K562 (cell line): ENCODE data around the gene CARD9. TPM values are rescaled to one million over a fixed set of nuclear protein-coding genes. Genes with fewer than 3 reads are reported as not detected.

Source experiments
- AFF1 ChIP-seq, 2 experiments: fragments of 450-650 bp; IDR thresholded peaks; 2 replicates each; pipeline ENCODE4 v1.6.1; 2018; ENCODE audit warnings: mild to moderate bottlenecking in 2 of 2, low read depth in 1 of 2; ENCODE audit not compliant: partially characterized antibody in 2 of 2
- CCNT2 ChIP-seq: IDR thresholded peaks from 2 replicates; pipeline ENCODE4 v1.6.1; 2011; ENCODE audit warnings: borderline replicate concordance, low read depth, mild to moderate bottlenecking, moderate library complexity, mixed read lengths, low read length; ENCODE audit not compliant: insufficient read length; ENCODE audit errors: extremely low read depth
- DEAF1 ChIP-seq: fragments of 450-650 bp; formaldehyde crosslinking; IDR thresholded peaks from 2 replicates; pipeline ENCODE4 v1.4.0; 2020; ENCODE audit warnings: mild to moderate bottlenecking, moderate library complexity
- FIP1L1 ChIP-seq: fragments of 200-400 bp; formaldehyde crosslinking; IDR thresholded peaks from 2 replicates; pipeline ENCODE4 v1.6.1; 2018; ENCODE audit warnings: mild to moderate bottlenecking, low read depth, low read length; ENCODE audit not compliant: poor library complexity, severe bottlenecking
- L3MBTL2 ChIP-seq: fragments of 450-650 bp; IDR thresholded peaks from 2 replicates; pipeline ENCODE4 v1.6.1; 2016; ENCODE audit warnings: mild to moderate bottlenecking, moderate library complexity
- MXI1 ChIP-seq: IDR thresholded peaks from 2 replicates; pipeline ENCODE4 v1.6.1; 2011; ENCODE audit warnings: low read depth, mild to moderate bottlenecking, improper control_type of control experiment, low read length
- NONO ChIP-seq, 2 experiments: fragments of 200-400 bp in 1 of 2; fragments of 450-650 bp in 1 of 2; formaldehyde crosslinking in 1 of 2; IDR thresholded peaks; 2 replicates each; pipeline ENCODE4 v1.6.1; 2017; ENCODE audit warnings: low read depth in 2 of 2, mild to moderate bottlenecking in 2 of 2, moderate library complexity in 2 of 2, low read length in 1 of 2
- PREB ChIP-seq: sonication (generic); formaldehyde crosslinking; IDR thresholded peaks from 2 replicates; pipeline ENCODE4 v1.8.1; 2023; ENCODE audit warnings: mild to moderate bottlenecking, missing genetic modification reagents
- RBFOX2 ChIP-seq: fragments of 200-400 bp; formaldehyde crosslinking; IDR thresholded peaks from 2 replicates; pipeline ENCODE4 v1.6.1; 2017; ENCODE audit warnings: low read depth, mild to moderate bottlenecking, low read length, moderate library complexity
- RBM17 ChIP-seq: fragments of 200-400 bp; formaldehyde crosslinking; IDR thresholded peaks from 2 replicates; pipeline ENCODE4 v1.6.1; 2017; ENCODE audit warnings: low read depth, mild to moderate bottlenecking, low read length, borderline replicate concordance
- SIN3B ChIP-seq: fragments of 450-650 bp; IDR thresholded peaks from 2 replicates; pipeline ENCODE4 v1.6.1; 2017; ENCODE audit warnings: low read depth, mild to moderate bottlenecking, moderate library complexity
- SMAD4 ChIP-seq: fragments of 250-450 bp; sonication (Bioruptor Pico); conservative IDR thresholded peaks from 2 replicates; pipeline ENCODE4 v1.8.0; 2021; ENCODE audit warnings: inconsistent platforms, mild to moderate bottlenecking, moderate library complexity
- SUPT5H ChIP-seq: fragments of 450-650 bp; IDR thresholded peaks from 2 replicates; pipeline ENCODE4 v1.6.1; 2016
- TCF3 ChIP-seq: sonication (generic); formaldehyde crosslinking; IDR thresholded peaks from 2 replicates; pipeline ENCODE4 v1.4.0; 2020; ENCODE audit warnings: mild to moderate bottlenecking, missing genetic modification reagents
- ZKSCAN1 ChIP-seq: fragments of 150-350 bp; IDR thresholded peaks from 2 replicates; pipeline ENCODE4 v1.6.1; 2016; ENCODE audit warnings: low read depth, low read length
- ZNF143 ChIP-seq: sonication (generic); formaldehyde crosslinking; IDR thresholded peaks from 2 replicates; pipeline ENCODE4 v1.9.0; 2022; ENCODE audit warnings: mild to moderate bottlenecking, missing genetic modification reagents
- ZNF395 ChIP-seq: fragments of 200-800 bp; sonication (Bioruptor generic); IDR thresholded peaks from 2 replicates; pipeline ENCODE4 v1.6.1; 2017; ENCODE audit warnings: missing genetic modification characterization, missing compliant biosample characterization
- ZNF696 ChIP-seq: fragments of 250-450 bp; sonication (Bioruptor Pico); conservative IDR thresholded peaks from 2 replicates; pipeline ENCODE4 v1.4.0; 2020; ENCODE audit warnings: mild to moderate bottlenecking, moderate library complexity
- polyA plus RNA-seq, 8 experiments: library from polyadenylated mRNA; depleted of rRNA in 4 of 8; stranded (reverse) in 5 of 8; unstranded in 3 of 8; fragments of >200 nt; fragmentation: Nextera tagmentation in 2 of 8; fragmentation: Illumina TruSeq in 1 of 8; extraction: Ambion mirVana in 2 of 8; extraction: Trizol in 1 of 8; gene quantifications; 2 replicates each; pipeline versions ENCODE4 v1.2.1 to v1.2.3, GENCODE V29; 2011 to 2014; ENCODE audit warnings: inconsistent platforms in 1 of 8, missing spikeins in 1 of 8
- total RNA-seq, 7 experiments: library from RNA; depleted of rRNA in 6 of 7; stranded (reverse); fragments of >200 nt in 6 of 7; fragmentation: Illumina TruSeq in 2 of 7; extraction: Trizol in 2 of 7; gene quantifications; 2 replicates each; pipeline versions ENCODE4 v1.2.1 to v1.2.3, GENCODE V29; 2011 to 2021; ENCODE audit warnings: low replicate concordance in 1 of 7

The CARD9 gene
- total and polyA plus RNA-seq, 9 of the 15 experiments (the other 6 are each of a cell fraction or from before 2014, with no cell fraction given), result 1.7 to 53.0 (median 9.7) TPM

GRCh38 chr9:136400038-136400834 lies 26.8 kb upstream of the CARD9 start, which contains the start of gene SNAPC4 (continued):
- TF ChIP-seq SMAD4 (CRISPR knock-in tag) (0 out of 2 replicates have a peak, but pooled peaks have one; percentile 32), SIN3B (peak; percentile 84; the same call in 1 of the 2 replicates), ZNF696 (CRISPR knock-in tag) (no peak), PREB (CRISPR knock-in tag) (peak; percentile 72; the same call in 1 of the 2 replicates), DEAF1 (CRISPR knock-in tag) (0 out of 2 replicates have a peak, but pooled peaks have one; percentile 47), RBM17 (no peak), ZNF395 (CRISPR knock-in tag) (0 out of 2 replicates have a peak, but pooled peaks have one; percentile 25), ZNF143 (CRISPR knock-in tag) (peak; percentile 85), MXI1 (peak; percentile 51; the same call in 1 of the 2 replicates), FIP1L1 (peak; percentile 83), L3MBTL2 (peak; percentile 67), RBFOX2 (peak; percentile 80), CCNT2 (peak; percentile 80), ZKSCAN1 (peak; percentile 44; the same call in 1 of the 2 replicates), SUPT5H (peak; percentile 43; the same call in 1 of the 2 replicates), TCF3 (CRISPR knock-in tag) (no peak), NONO (IDR thresholded peaks at IDR 0.05; ENCODE audit: low read depth in 2 of 2, low read length in 1 of 2) (peak in 1 of 2 experiments; percentile 53; a peak in 2 of 4 replicates), AFF1 (IDR thresholded peaks at IDR 0.05; ENCODE audit: low read depth in 1 of 2, partially characterized antibody in 2 of 2) (peak in 1 of 2 experiments; percentile 81)
